ENCODE data around the gene MRTFB. TPM values are rescaled to one million over a fixed set of nuclear protein-coding genes. Genes with fewer than 3 reads are reported as not detected.

Gene MRTFB
- total RNA-seq, 1 experiment from 2014 or later, result 12.7 TPM

DNA sequence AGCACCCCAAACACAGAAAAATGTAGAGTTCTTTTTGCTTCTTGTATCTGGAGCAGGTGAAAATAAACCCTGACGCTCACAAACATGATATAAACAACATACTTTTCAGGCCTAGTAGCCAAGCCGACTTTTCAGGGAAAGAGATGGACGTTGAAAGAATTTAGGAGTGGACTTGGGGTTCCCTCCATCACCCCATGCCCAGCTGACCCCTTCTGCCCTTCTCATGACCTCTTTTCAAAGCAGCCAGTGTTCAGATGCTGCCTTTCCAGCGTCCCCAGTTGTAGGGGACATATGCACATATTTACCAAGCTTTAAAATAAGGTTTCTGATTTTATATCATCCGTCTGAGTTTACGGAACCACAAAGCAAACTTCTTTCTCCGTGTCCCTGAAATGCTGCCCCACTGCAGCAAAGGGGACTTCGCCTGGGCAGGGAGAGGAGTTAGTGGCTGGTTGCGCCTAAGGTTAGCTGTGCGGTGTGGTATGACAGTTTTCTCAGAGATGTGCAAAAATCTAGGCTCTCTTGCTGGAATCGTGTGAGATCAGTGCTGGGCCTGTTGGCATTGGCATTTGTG is 235.5 kb downstream of the MRTFB start:
- TF ChIP-seq EZH2phosphoT487 (IDR thresholded peaks at IDR 0.05; ENCODE audit: borderline replicate concordance, low read length), result no peak
- no peak for TF ChIP-seq EZH2 (IDR thresholded peaks at IDR 0.05; ENCODE audit: low read length, unreplicated experiment)
- Histone ChIP-seq H3K27me3 (ENCODE audit: low read length) (no peaks in the 10 kb centered on the region), H3K4me2 (ENCODE audit: low read length) (no peak overlapping the region), H3F3A (ENCODE audit: low read length, unreplicated experiment) (no peaks in the 10 kb centered on the region), H2AFZ (ENCODE audit: low read length) (no peak overlapping the region), H3K9me3 (ENCODE audit: low read length) (no peaks in the 10 kb centered on the region), H3K4me3 (ENCODE audit: low read length) (no peak overlapping the region), H3K9me2 (replicated peaks; ENCODE audit: low read length) (no peaks in the 10 kb centered on the region), H3K79me2 (ENCODE audit: low read length) (peaks cover 86% of the 10 kb centered on the region), H3K4me1 (ENCODE audit: insufficient read depth, low read length) (peaks cover 58% of the 10 kb centered on the region), H3K36me3 (ENCODE audit: low read depth, low read length) (no peaks in the 10 kb centered on the region), H4K20me1 (ENCODE audit: low read length) (no peaks in the 10 kb centered on the region), H3K9ac (ENCODE audit: low read length) (no peak overlapping the region), H3K27ac (ENCODE audit: low read length) (no peak overlapping the region)
- POLR2A ChIA-PET (ENCODE audit: unreplicated experiment), result no interaction called here
- ATAC-seq (no peak), DNase-seq (no peak)
- intact Hi-C loops (cut with micrococcal nuclease), result loop anchor here (10.0 kb wide), 1 partner anchor 78 kb away; no protein-coding TSS in a partner anchor
- CTCF ChIA-PET, result interaction anchor here (0.6 kb wide), 1 partner anchor 140 kb away, joined by 3 read pairs; no protein-coding TSS in a partner anchor
- no TSS peak for BruUV-seq (replicated peaks)

DNA sequence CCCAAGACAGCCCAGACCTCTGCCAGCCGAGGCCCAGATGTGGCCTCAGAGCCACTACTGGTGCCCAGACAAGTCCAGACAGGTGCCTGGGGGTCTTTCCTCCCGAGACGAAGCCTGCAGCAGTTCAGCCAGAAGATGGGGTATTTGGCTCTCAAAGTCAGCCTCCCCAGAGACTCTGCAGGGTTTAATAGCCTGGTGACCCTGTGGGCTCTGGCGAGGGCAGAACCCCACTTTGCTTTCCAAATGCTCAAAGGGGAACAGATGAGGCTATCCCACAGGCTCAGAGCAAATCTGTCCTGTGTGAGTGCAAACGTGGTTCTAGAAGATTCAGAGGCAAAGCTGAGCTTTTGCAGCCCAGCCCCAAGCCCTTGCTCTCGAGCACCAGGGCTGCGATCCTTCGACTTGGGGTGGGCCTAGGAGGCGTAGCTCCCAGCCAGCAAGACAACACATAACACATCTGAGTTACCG is 236.0 kb downstream of the MRTFB start:
- POLR2A ChIA-PET (ENCODE audit: unreplicated experiment), result no interaction called here
- no peak for DNase-seq
- H3F3A ChIP-seq (ENCODE audit: low read length, unreplicated experiment), result no peaks in the 10 kb centered on the region
- H4K20me1 ChIP-seq (ENCODE audit: low read length), result no peaks in the 10 kb centered on the region
- peak overlapping the region; percentile 87 for H3K27ac ChIP-seq (ENCODE audit: low read length)
- no peak overlapping the region for H3K4me3 ChIP-seq (ENCODE audit: low read length)
- no peaks in the 10 kb centered on the region for H3K27me3 ChIP-seq (ENCODE audit: low read length)
- no peaks in the 10 kb centered on the region for H3K9me3 ChIP-seq (ENCODE audit: low read length)
- no peak overlapping the region for H2AFZ ChIP-seq (ENCODE audit: low read length)
- intact Hi-C loops (cut with micrococcal nuclease), result loop anchor here (10.0 kb wide), 1 partner anchor 78 kb away; no protein-coding TSS in a partner anchor
- no peaks in the 10 kb centered on the region for H3K36me3 ChIP-seq (ENCODE audit: low read depth, low read length)
- H3K4me1 ChIP-seq (ENCODE audit: insufficient read depth, low read length), result peaks cover 58% of the 10 kb centered on the region
- TF ChIP-seq, protein P1, sequence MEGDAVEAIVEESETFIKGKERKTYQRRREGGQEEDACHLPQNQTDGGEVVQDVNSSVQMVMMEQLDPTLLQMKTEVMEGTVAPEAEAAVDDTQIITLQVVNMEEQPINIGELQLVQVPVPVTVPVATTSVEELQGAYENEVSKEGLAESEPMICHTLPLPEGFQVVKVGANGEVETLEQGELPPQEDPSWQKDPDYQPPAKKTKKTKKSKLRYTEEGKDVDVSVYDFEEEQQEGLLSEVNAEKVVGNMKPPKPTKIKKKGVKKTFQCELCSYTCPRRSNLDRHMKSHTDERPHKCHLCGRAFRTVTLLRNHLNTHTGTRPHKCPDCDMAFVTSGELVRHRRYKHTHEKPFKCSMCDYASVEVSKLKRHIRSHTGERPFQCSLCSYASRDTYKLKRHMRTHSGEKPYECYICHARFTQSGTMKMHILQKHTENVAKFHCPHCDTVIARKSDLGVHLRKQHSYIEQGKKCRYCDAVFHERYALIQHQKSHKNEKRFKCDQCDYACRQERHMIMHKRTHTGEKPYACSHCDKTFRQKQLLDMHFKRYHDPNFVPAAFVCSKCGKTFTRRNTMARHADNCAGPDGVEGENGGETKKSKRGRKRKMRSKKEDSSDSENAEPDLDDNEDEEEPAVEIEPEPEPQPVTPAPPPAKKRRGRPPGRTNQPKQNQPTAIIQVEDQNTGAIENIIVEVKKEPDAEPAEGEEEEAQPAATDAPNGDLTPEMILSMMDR (conservative IDR thresholded peaks at IDR 0.05; ENCODE audit: low read depth, low read length), result no peak
- TF ChIP-seq EZH2 (IDR thresholded peaks at IDR 0.05; ENCODE audit: low read length, unreplicated experiment), result no peak
- TF ChIP-seq EZH2phosphoT487 (IDR thresholded peaks at IDR 0.05; ENCODE audit: borderline replicate concordance, low read length), result no peak
- peak overlapping the region; percentile 41; the same call in 1 of the 2 replicates for H3K4me2 ChIP-seq (ENCODE audit: low read length)
- no peaks in the 10 kb centered on the region for H3K9me2 ChIP-seq (replicated peaks; ENCODE audit: low read length)
- BruUV-seq (replicated peaks), result no TSS peak
- H3K9ac ChIP-seq (ENCODE audit: low read length), result peak overlapping the region; percentile 48
- CTCF ChIA-PET, result interaction anchor here (0.6 kb wide), 1 partner anchor 140 kb away, joined by 3 read pairs; no protein-coding TSS in a partner anchor
- ATAC-seq, result no peak
- peaks cover 91% of the 10 kb centered on the region for H3K79me2 ChIP-seq (ENCODE audit: low read length)

DNA sequence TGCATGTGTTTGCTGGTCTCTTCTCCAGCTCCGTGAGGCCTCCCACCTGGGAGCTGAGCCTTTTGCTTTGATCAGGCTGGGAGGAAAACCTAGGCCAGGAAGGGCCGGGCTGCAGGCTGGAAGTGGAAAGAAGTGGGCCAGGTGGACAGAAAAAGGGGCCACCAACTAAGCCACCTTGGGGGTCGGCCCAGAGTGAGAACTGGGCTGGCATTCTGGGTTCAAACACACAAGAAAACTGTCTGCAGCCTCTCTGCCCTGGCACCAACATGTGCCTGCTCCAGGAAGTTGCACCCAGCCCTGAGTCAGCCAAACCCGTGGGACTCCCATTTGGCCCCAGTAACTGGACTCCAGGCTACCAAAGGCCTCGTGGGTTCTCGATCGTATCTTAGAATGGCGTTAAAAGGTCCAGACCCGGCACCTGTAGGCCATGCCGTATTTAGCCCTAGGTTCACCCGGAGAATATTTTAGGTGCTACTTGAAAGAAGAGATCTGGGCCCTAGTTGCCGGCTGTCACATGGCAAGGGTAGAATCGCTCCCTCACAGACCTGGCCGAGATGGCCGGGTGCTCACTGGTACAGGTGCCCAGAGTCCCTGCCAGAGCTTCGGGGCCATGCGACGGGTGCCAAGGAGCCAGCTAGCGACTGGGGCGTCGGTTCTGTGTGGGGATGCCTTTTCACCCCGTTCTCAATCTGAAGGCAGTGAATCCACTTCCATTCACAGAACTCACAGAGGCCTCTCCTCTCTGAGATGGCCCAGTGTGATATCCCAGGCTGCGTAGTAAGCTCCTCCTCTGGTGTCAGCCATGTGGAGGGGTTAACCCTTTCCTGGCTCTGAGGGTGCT is 236.6 kb downstream of the MRTFB start:
- DNase-seq (no peak), ATAC-seq (no peak)
- ChIA-PET POLR2A (ENCODE audit: unreplicated experiment) (no interaction called here), CTCF (no interaction called here)
- Histone ChIP-seq H3K9me2 (replicated peaks; ENCODE audit: low read length) (no peaks in the 10 kb centered on the region), H4K20me1 (ENCODE audit: low read length) (no peaks in the 10 kb centered on the region), H3K4me3 (ENCODE audit: low read length) (no peak overlapping the region), H3K79me2 (ENCODE audit: low read length) (peaks cover 92% of the 10 kb centered on the region), H3K9me3 (ENCODE audit: low read length) (no peaks in the 10 kb centered on the region), H3K36me3 (ENCODE audit: low read depth, low read length) (no peaks in the 10 kb centered on the region), H3F3A (ENCODE audit: low read length, unreplicated experiment) (no peaks in the 10 kb centered on the region), H3K27me3 (ENCODE audit: low read length) (no peaks in the 10 kb centered on the region), H3K9ac (ENCODE audit: low read length) (peak overlapping the region; percentile 48), H3K4me1 (ENCODE audit: insufficient read depth, low read length) (peaks cover 58% of the 10 kb centered on the region), H3K4me2 (ENCODE audit: low read length) (peak overlapping the region; percentile 41; the same call in 1 of the 2 replicates), H3K27ac (ENCODE audit: low read length) (peak overlapping the region; percentile 87), H2AFZ (ENCODE audit: low read length) (no peak overlapping the region; the same call in 1 of the 2 replicates)
- TF ChIP-seq EZH2 (IDR thresholded peaks at IDR 0.05; ENCODE audit: low read length, unreplicated experiment) (no peak), EZH2phosphoT487 (IDR thresholded peaks at IDR 0.05; ENCODE audit: borderline replicate concordance, low read length) (no peak)
- TF ChIP-seq, protein P1 (conservative IDR thresholded peaks at IDR 0.05; ENCODE audit: low read depth, low read length), result no peak
- intact Hi-C loops (cut with micrococcal nuclease), result loop anchor here (10.0 kb wide), 1 partner anchor 77 kb away; no protein-coding TSS in a partner anchor
- BruUV-seq (replicated peaks), result no TSS peak
